Measurements from ENCODE around the gene PPP1R13L.

Gene PPP1R13L

GRCh38 chr19:45442778-45443461 lies 38.1 kb upstream of the PPP1R13L start (continued):
- TF ChIP-seq PRDM10 (tag by site-specific recombination; IDR thresholded peaks at IDR 0.05) (no peak), ZBTB17 (tag by site-specific recombination; IDR thresholded peaks at IDR 0.05) (peak; percentile 79), MEIS1 (CRISPR knock-in tag; IDR thresholded peaks at IDR 0.05; ENCODE audit: borderline replicate concordance) (no peak), ZNF555 (tag by site-specific recombination; conservative IDR thresholded peaks at IDR 0.05) (no peak), GLI2 (tag by site-specific recombination; IDR thresholded peaks at IDR 0.05; ENCODE audit: borderline replicate concordance, low read depth) (no peak), PRDM2 (tag by site-specific recombination; IDR thresholded peaks at IDR 0.05; ENCODE audit: borderline replicate concordance) (no peak), ZNF785 (tag by site-specific recombination; IDR thresholded peaks at IDR 0.05) (no peak), ZNF280C (tag by site-specific recombination; IDR thresholded peaks at IDR 0.05) (no peak), KLF1 (tag by site-specific recombination; IDR thresholded peaks at IDR 0.05) (no peak), ZNF223 (tag by site-specific recombination; IDR thresholded peaks at IDR 0.05) (no peak), BCL11A (tag by site-specific recombination; IDR thresholded peaks at IDR 0.05; ENCODE audit: low read depth) (no peak), ZBTB21 (tag by site-specific recombination; IDR thresholded peaks at IDR 0.05) (peak; percentile 84), PRDM6 (tag by site-specific recombination; IDR thresholded peaks at IDR 0.05) (no peak), ZNF747 (tag by site-specific recombination; IDR thresholded peaks at IDR 0.05) (no peak), TSHZ1 (tag by site-specific recombination; IDR thresholded peaks at IDR 0.05; ENCODE audit: borderline replicate concordance) (no peak), ZNF266 (tag by site-specific recombination; IDR thresholded peaks at IDR 0.05; ENCODE audit: low read depth) (no peak), ZNF664 (tag by site-specific recombination; IDR thresholded peaks at IDR 0.05) (no peak), SCRT2 (tag by site-specific recombination; IDR thresholded peaks at IDR 0.05) (no peak), ZNF18 (tag by site-specific recombination; IDR thresholded peaks at IDR 0.05) (no peak), ZNF366 (tag by site-specific recombination; conservative IDR thresholded peaks at IDR 0.05) (peak; percentile 42)

All from HEK293 (cell line).